Panc1 (cell line): Measurements from ENCODE around the gene TSPAN10. TPM values are rescaled to one million over a fixed set of nuclear protein-coding genes. Genes with fewer than 3 reads are reported as not detected.
A peak's percentile ranks its signal among the peaks of the same experiment; 100 is the strongest.

ENCODE experiments used
- ATAC-seq: fragments of 200-7000 bp; cut with Tn5 transposase; 2 replicates; pipeline ENCODE4 v1.9.1; 2020; ENCODE audit warnings: mild to moderate bottlenecking, moderate library complexity
- BruUV-seq: library from RNA; stranded (reverse); fragments of 400-500 nt; replicated peaks from 2 replicates; lab custom pipeline; 2021; lab: Mats Ljungman, UMichigan
- CTCF ChIA-PET: fragments of 300-600 bp; sonication (Branson Sonifier 250); formaldehyde crosslinking; loops from one replicate; lab custom pipeline; 2022; ENCODE audit warnings: antibody characterized with exemption; lab: Charles Lee
- POLR2A ChIA-PET: fragments of 300-600 bp; sonication (Branson Sonifier 250); formaldehyde crosslinking; loops from one replicate; lab custom pipeline; 2022; ENCODE audit warnings: antibody characterized with exemption; lab: Charles Lee
- DNase-seq: peaks from one replicate; pipeline ENCODE4 v3.0.0-alpha.2; 2010; ENCODE audit warnings: low read depth, low spot score
- H3K27ac ChIP-seq: 2 replicates; pipeline ENCODE4 v1.5.1; 2011; ENCODE audit warnings: mild to moderate bottlenecking, low read length, inconsistent platforms
- H3K27me3 ChIP-seq: fragments of 200-500 bp; sonication (Bioruptor generic); 2 replicates; pipeline ENCODE4 v1.6.0; 2014; ENCODE audit warnings: low read length, inconsistent platforms; ENCODE audit not compliant: control insufficient read depth, insufficient read depth
- H3K36me3 ChIP-seq: fragments of 200-500 bp; sonication (Bioruptor generic); 2 replicates; pipeline ENCODE4 v1.5.1; 2014; ENCODE audit warnings: inconsistent platforms, mild to moderate bottlenecking, low read length, moderate library complexity; ENCODE audit not compliant: control insufficient read depth, insufficient read depth
- H3K4me1 ChIP-seq: 2 replicates; pipeline ENCODE4 v1.5.1; 2011; ENCODE audit warnings: inconsistent platforms, mild to moderate bottlenecking, low read length, moderate library complexity; ENCODE audit not compliant: control insufficient read depth, insufficient read depth
- H3K4me3 ChIP-seq, 2 experiments: 2 replicates each; pipeline ENCODE4 v1.5.1; 2011 to 2012; ENCODE audit warnings: low read depth in 2 of 2, low read length in 2 of 2, mild to moderate bottlenecking in 2 of 2, inconsistent platforms in 1 of 2, moderate library complexity in 1 of 2
- H3K9me3 ChIP-seq: fragments of 200-500 bp; sonication (Bioruptor generic); 2 replicates; pipeline ENCODE4 v1.5.1; 2014; ENCODE audit warnings: low read depth, mild to moderate bottlenecking, inconsistent platforms, low read length, moderate library complexity; ENCODE audit not compliant: control insufficient read depth, insufficient read depth
- CTCF ChIP-seq: fragments of 450-650 bp; IDR thresholded peaks from 2 replicates; pipeline ENCODE4 v1.5.1; 2017; ENCODE audit warnings: mild to moderate bottlenecking
- REST ChIP-seq, 2 experiments: IDR thresholded peaks; 2 replicates each; pipeline ENCODE4 v1.6.1; 2011 to 2012; ENCODE audit warnings: low read depth in 2 of 2, control low read depth in 1 of 2, low read length in 1 of 2, mild to moderate bottlenecking in 1 of 2, moderate library complexity in 1 of 2; ENCODE audit not compliant: insufficient read depth in 1 of 2
- SIN3A ChIP-seq: IDR thresholded peaks from 2 replicates; pipeline ENCODE4 v1.6.1; 2012; ENCODE audit warnings: low read depth, mild to moderate bottlenecking, low read length, moderate library complexity, borderline replicate concordance; ENCODE audit not compliant: insufficient read depth
- TCF7L2 ChIP-seq: IDR thresholded peaks from 2 replicates; pipeline ENCODE4 v1.6.1; 2011; ENCODE audit warnings: mild to moderate bottlenecking, low read depth, low read length, inconsistent platforms
- in situ Hi-C: cut with HindIII; loops from 2 replicates; pipeline ENCODE4 v1.10.0; 2016; ENCODE audit warnings: low sequenced_read_pairs, low pct_unique_long_range_greater_than_20kb
- intact Hi-C: fragments of 100-400 bp; cut with micrococcal nuclease; formaldehyde crosslinking; loops from one replicate; pipeline ENCODE4 v1.10.0; 2022; ENCODE audit not compliant: unreplicated experiment
- total RNA-seq: library from RNA; stranded (reverse); gene quantifications from one replicate; pipeline ENCODE4 v1.2.1, GENCODE V29; 2021; ENCODE audit not compliant: unreplicated experiment

The TSPAN10 gene
- total RNA-seq, 1 experiment from 2014 or later, result 4.8 TPM

GRCh38 chr17:81695211-81695610, 58.2 kb downstream of the TSPAN10 start:
- no peak for TF ChIP-seq CTCF
- CTCF ChIA-PET, result no interaction called here
- Histone ChIP-seq H3K9me3 (no peaks in the 10 kb centered on the region), H3K4me1 (no peaks in the 10 kb centered on the region), H3K27ac (no peak overlapping the region), H3K4me3 (no peak overlapping the region), H3K27me3 (no peaks in the 10 kb centered on the region), H3K36me3 (peaks cover 15% of the 10 kb centered on the region)
- no TSS peak for BruUV-seq
- DNase-seq (no peak), ATAC-seq (0 out of 2 replicates have a peak, but pooled peaks have one; percentile 1)
- in situ Hi-C loops (no loop called here), intact Hi-C loops (no loop called here)
- POLR2A ChIA-PET, result interaction anchor here (1.3 kb wide), 1 partner anchor 20 kb away, joined by 3 read pairs; no protein-coding TSS in a partner anchor

GRCh38 chr17:81695801-81696200, 58.8 kb downstream of the TSPAN10 start:
- H3K9me3 ChIP-seq, result no peaks in the 10 kb centered on the region
- ChIA-PET POLR2A (interaction anchor here (0.6 to 1.3 kb wide), 2 partner anchors 12 to 20 kb away, joined by 3 to 6 read pairs; partner anchors contain the start of gene ARL16), CTCF (no interaction called here)
- no peak overlapping the region for H3K4me3 ChIP-seq
- no peak overlapping the region for H3K27ac ChIP-seq
- no TSS peak for BruUV-seq
- intact Hi-C loops (no loop called here), in situ Hi-C loops (no loop called here)
- H3K27me3 ChIP-seq, result no peaks in the 10 kb centered on the region
- H3K4me1 ChIP-seq, result peaks cover 2% of the 10 kb centered on the region
- TF ChIP-seq CTCF (no peak), REST (IDR thresholded peaks at IDR 0.05; ENCODE audit: insufficient read depth in 1 of 2, low read depth in 2 of 2, low read length in 1 of 2) (no peak), SIN3A (no peak), TCF7L2 (no peak)
- ATAC-seq, result no peak
- DNase-seq, result no peak
- H3K36me3 ChIP-seq, result peaks cover 15% of the 10 kb centered on the region
